ENCODE measurements around the gene LOC101059915.

Gene LOC101059915

GRCh38 chrX:71623714-71624113 is 43.6 kb upstream of the LOC101059915 start:
- peak overlapping the region in 1 of 2 donors; percentile 71 for H3K27ac ChIP-seq (ENCODE audit: low read depth in 1 of 2, low read length in 2 of 2)
- DNase-seq (peak in 2 of 14 experiments; percentile 56 to 71), ATAC-seq (ENCODE audit: poor library complexity) (no peak)
- Mint-ChIP-seq H3K9me3 (no peaks in the 10 kb centered on the region), H3K36me3 (ENCODE audit: low read depth) (peaks cover 5% of the 10 kb centered on the region), H3K4me3 (peak overlapping the region; percentile 67), H3K27me3 (no peaks in the 10 kb centered on the region), H3K27ac (peak overlapping the region; percentile 92), H3K4me1 (ENCODE audit: low read depth) (peaks cover 51% of the 10 kb centered on the region)
- no peaks in the 10 kb centered on the region for H3K9me3 ChIP-seq (ENCODE audit: control insufficient read depth in 1 of 2, insufficient read depth in 1 of 2, low read length in 2 of 2)
- TF ChIP-seq CTCF (IDR thresholded peaks at IDR 0.05), result no peak
- CTCF ChIA-PET, result interaction anchor here (1.1 to 2.1 kb wide), 2 partner anchors 14 to 29 kb away, joined by 4 to 11 read pairs; no protein-coding TSS in a partner anchor
- H3K4me1 ChIP-seq (ENCODE audit: insufficient read depth, low read length), result peaks cover 74% of the 10 kb centered on the region
- intact Hi-C loops (cut with DNase I, micrococcal nuclease), result no loop called here
- no peaks in the 10 kb centered on the region for H3K27me3 ChIP-seq (ENCODE audit: control insufficient read depth in 1 of 2, insufficient read depth in 2 of 2, low read length in 2 of 2)
- H3K4me3 ChIP-seq (ENCODE audit: low read length), result no peak overlapping the region
- POLR2A ChIA-PET, result interaction anchor here (1.1 kb wide), 1 partner anchor 15 kb away, joined by 8 read pairs; no protein-coding TSS in a partner anchor
- no peaks in the 10 kb centered on the region for H3K36me3 ChIP-seq (ENCODE audit: insufficient read depth, low read length)

GRCh38 chrX:71625471-71625870 is 41.9 kb upstream of the LOC101059915 start:
- no peaks in the 10 kb centered on the region for H3K9me3 ChIP-seq (ENCODE audit: control insufficient read depth in 1 of 2, insufficient read depth in 1 of 2, low read length in 2 of 2)
- no peak overlapping the region for H3K27ac ChIP-seq (ENCODE audit: low read depth in 1 of 2, low read length in 2 of 2)
- intact Hi-C loops (cut with DNase I, micrococcal nuclease), result no loop called here
- no peak for TF ChIP-seq CTCF (IDR thresholded peaks at IDR 0.05)
- no peaks in the 10 kb centered on the region for H3K9me3 Mint-ChIP-seq
- ChIA-PET CTCF (interaction anchor here (0.6 kb wide), 1 partner anchor 27 kb away, joined by 4 read pairs; no protein-coding TSS in a partner anchor), POLR2A (interaction anchor here (1.2 kb wide), 1 partner anchor 11 kb away, joined by 4 read pairs; no protein-coding TSS in a partner anchor)
- H3K4me1 Mint-ChIP-seq (ENCODE audit: low read depth), result peaks cover 33% of the 10 kb centered on the region
- H3K27ac Mint-ChIP-seq, result no peak overlapping the region
- H3K4me1 ChIP-seq (ENCODE audit: insufficient read depth, low read length), result peaks cover 66% of the 10 kb centered on the region
- no peaks in the 10 kb centered on the region for H3K36me3 ChIP-seq (ENCODE audit: insufficient read depth, low read length)
- DNase-seq (no peak), ATAC-seq (ENCODE audit: poor library complexity) (no peak)
- H3K4me3 Mint-ChIP-seq, result no peak overlapping the region
- no peaks in the 10 kb centered on the region for H3K27me3 Mint-ChIP-seq
- no peaks in the 10 kb centered on the region for H3K36me3 Mint-ChIP-seq (ENCODE audit: low read depth)
- no peaks in the 10 kb centered on the region for H3K27me3 ChIP-seq (ENCODE audit: control insufficient read depth in 1 of 2, insufficient read depth in 2 of 2, low read length in 2 of 2)
- H3K4me3 ChIP-seq (ENCODE audit: low read length), result no peak overlapping the region

- no peak overlapping the region for H3K27ac Mint-ChIP-seq
Measured at GRCh38 chrX:71626576-71626975, 40.8 kb upstream of the LOC101059915 start.

More at GRCh38 chrX:71626576-71626975, 40.8 kb upstream of the LOC101059915 start:
- DNase-seq (no peak), ATAC-seq (ENCODE audit: poor library complexity) (no peak)
- H3K4me1 ChIP-seq (ENCODE audit: insufficient read depth, low read length), result peaks cover 57% of the 10 kb centered on the region
- intact Hi-C loops (cut with DNase I, micrococcal nuclease), result no loop called here
- POLR2A ChIA-PET, result no interaction called here
- CTCF ChIA-PET, result no interaction called here
- H3K9me3 Mint-ChIP-seq, result no peaks in the 10 kb centered on the region
- H3K27ac ChIP-seq (ENCODE audit: low read depth in 1 of 2, low read length in 2 of 2), result no peak overlapping the region
- no peak overlapping the region for H3K4me3 Mint-ChIP-seq
- no peaks in the 10 kb centered on the region for H3K27me3 ChIP-seq (ENCODE audit: control insufficient read depth in 1 of 2, insufficient read depth in 2 of 2, low read length in 2 of 2)
- H3K36me3 Mint-ChIP-seq (ENCODE audit: low read depth), result no peaks in the 10 kb centered on the region
- peaks cover 26% of the 10 kb centered on the region for H3K4me1 Mint-ChIP-seq (ENCODE audit: low read depth)
- H3K36me3 ChIP-seq (ENCODE audit: insufficient read depth, low read length), result no peaks in the 10 kb centered on the region
- H3K9me3 ChIP-seq (ENCODE audit: control insufficient read depth in 1 of 2, insufficient read depth in 1 of 2, low read length in 2 of 2), result no peaks in the 10 kb centered on the region
- H3K4me3 ChIP-seq (ENCODE audit: low read length), result no peak overlapping the region
- H3K27me3 Mint-ChIP-seq, result no peaks in the 10 kb centered on the region
- TF ChIP-seq CTCF (IDR thresholded peaks at IDR 0.05), result no peak
